GM12865 (cell line): ENCODE measurements around the gene PNP.

Experiments
- DNase-seq: peaks from one replicate; pipeline ENCODE4 v3.0.0; 2010; ENCODE audit warnings: low read depth
- H3K4me3 ChIP-seq: 2 replicates; pipeline ENCODE4 v1.5.1; 2011; ENCODE audit warnings: mild to moderate bottlenecking, low read depth, low read length, control low read depth
- CTCF ChIP-seq: IDR thresholded peaks from 2 replicates; pipeline ENCODE4 v1.5.1; 2011; ENCODE audit warnings: low read length, control low read depth, low read depth, inconsistent platforms; ENCODE audit not compliant: insufficient read depth; ENCODE audit errors: missing control alignments

Gene PNP

DNA sequence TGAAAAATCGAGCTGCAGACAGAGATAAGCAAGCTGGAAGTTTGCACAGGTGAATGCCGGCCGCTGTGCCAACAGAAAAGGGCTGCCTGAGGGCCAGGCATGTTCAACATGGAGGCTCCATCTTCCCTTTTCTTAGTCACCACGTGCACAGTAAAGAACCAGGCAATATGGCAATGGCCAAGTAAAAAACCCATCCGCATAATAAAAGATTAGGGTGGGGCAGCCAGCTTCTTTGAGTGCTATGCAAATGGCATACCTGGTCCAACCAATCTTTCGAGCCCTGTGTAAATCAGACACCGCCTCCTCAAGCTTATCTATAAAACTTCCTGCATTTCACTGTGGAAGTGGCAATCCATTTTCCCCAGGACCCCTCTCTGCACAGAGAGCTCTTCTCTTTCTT, 16.7 kb downstream of the PNP start:
- TF ChIP-seq CTCF: no peak
- no peak for DNase-seq
- no peak overlapping the region for H3K4me3 ChIP-seq

GRCh38 chr14:20486684-20487395, 17.6 kb downstream of the PNP start:
- TF ChIP-seq CTCF: no peak
- H3K4me3 ChIP-seq: no peak overlapping the region
- DNase-seq: no peak

- no peak for DNase-seq
- TF ChIP-seq CTCF: peak; percentile 15
- H3K4me3 ChIP-seq: no peak overlapping the region
These were observed 18.2 kb downstream of the PNP start for GRCh38 chr14:20487396-20487725.

DNA sequence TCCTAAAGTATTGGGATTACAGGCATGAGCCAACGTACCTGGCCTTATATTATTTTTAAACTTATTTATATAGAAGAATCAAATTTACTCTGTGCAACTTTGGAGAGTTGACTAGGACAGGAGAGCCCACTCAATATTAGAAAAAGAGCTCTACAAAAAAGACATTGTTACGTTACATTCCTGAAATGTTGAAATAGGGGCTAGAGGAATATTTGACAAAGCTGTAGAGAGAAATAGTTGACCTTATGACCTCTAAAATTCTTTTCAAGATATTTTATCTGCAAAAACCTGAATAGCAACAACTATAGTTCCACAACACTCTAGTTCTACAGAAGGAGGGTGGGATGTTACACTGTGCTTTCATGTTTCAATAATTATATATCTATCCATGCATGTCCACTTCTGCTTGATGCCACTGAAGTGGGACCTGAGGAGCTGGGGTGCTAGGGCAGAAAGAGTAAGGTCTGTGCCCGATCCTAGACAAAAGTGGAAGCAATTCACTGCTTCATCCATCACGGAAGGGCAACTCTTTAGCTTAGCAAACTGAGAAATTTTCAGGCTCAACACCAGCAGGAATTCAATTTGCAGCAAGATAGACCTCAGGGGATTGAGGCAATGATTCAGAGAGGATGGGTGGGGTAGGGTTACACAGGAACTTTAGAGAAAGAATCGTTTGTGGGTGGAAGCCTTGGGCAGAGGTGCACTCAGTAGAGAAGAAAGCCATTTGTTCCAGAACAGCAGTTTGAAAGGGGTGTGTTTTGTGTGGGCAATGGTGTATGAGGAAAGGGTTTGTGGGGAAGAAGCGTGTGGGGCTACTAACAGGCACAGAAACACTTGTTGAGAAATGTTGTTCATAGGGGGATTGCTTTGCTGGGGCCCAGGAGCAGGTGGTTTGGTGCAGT, 20.1 kb downstream of the PNP start:
- TF ChIP-seq CTCF: no peak
- peak overlapping the region; percentile 52 for H3K4me3 ChIP-seq
- peak; percentile 82 for DNase-seq

DNA sequence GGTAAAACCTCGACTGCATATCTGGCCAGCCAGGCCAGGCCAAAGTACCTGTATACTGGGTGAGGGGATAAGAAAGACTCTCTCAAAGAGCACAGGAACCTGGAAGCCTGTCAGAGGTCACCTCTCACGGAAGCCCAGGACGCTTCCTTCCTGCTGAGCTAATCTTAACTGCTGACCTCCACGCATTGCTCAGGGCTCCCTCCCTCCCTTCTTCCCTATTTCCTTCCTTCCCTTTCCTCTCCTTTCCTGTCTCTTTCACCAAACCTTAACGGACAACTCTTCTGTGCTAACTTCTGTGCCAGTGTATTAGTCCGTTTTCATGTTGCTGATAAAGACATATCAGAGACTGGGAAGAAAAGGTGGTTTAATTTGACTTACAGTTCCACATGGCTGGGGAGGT, 21.4 kb downstream of the PNP start:
- peak overlapping the region; percentile 52 for H3K4me3 ChIP-seq
- DNase-seq: peak; percentile 53
- TF ChIP-seq CTCF: no peak

GRCh38 chr14:20492486-20492885, 23.3 kb downstream of the PNP start:
- no peak for TF ChIP-seq CTCF
- no peak for DNase-seq
- H3K4me3 ChIP-seq: no peak overlapping the region
